Measurements from ENCODE around the gene RARA.
A peak's percentile ranks its signal among the peaks of the same experiment; 100 is the strongest.
"Not testable (repeated sequence)": the region's sequence is repeated elsewhere in the genome, so short reads cannot be mapped to it uniquely, and the experiment has no call there.

Gene RARA

GRCh38 chr17:40376541-40376940 lies 67.6 kb downstream of the RARA start:
- not testable (repeated sequence) for H3K27ac Mint-ChIP-seq, H3K27me3 Mint-ChIP-seq, H3K9me3 Mint-ChIP-seq, H3K36me3 Mint-ChIP-seq
- H3K4me1 Mint-ChIP-seq: peaks cover 23% of the 10 kb centered on the region
- peak overlapping the region; percentile 55 for H3K4me3 Mint-ChIP-seq

GRCh38 chr17:40377832-40378231 lies 68.9 kb downstream of the RARA start:
- Mint-ChIP-seq H3K9me3 (no peaks in the 10 kb centered on the region), H3K36me3 (no peaks in the 10 kb centered on the region), H3K4me1 (peaks cover 17% of the 10 kb centered on the region), H3K27me3 (no peaks in the 10 kb centered on the region), H3K27ac (no peak overlapping the region), H3K4me3 (no peak overlapping the region)

- Mint-ChIP-seq H3K27me3 (no peaks in the 10 kb centered on the region), H3K9me3 (no peaks in the 10 kb centered on the region), H3K4me3 (no peak overlapping the region), H3K4me1 (peaks cover 5% of the 10 kb centered on the region), H3K27ac (no peak overlapping the region), H3K36me3 (no peaks in the 10 kb centered on the region)
These were observed 70.0 kb downstream of the RARA start for GRCh38 chr17:40378966-40379365.

- no peak overlapping the region for H3K4me3 Mint-ChIP-seq
- H3K36me3 Mint-ChIP-seq: no peaks in the 10 kb centered on the region
- no peak overlapping the region for H3K27ac Mint-ChIP-seq
- no peaks in the 10 kb centered on the region for H3K4me1 Mint-ChIP-seq
- H3K27me3 Mint-ChIP-seq: no peaks in the 10 kb centered on the region
- H3K9me3 Mint-ChIP-seq: no peaks in the 10 kb centered on the region
These were observed 73.3 kb downstream of the RARA start for GRCh38 chr17:40382251-40382650.

- not testable (repeated sequence) for H3K36me3 Mint-ChIP-seq, H3K4me1 Mint-ChIP-seq, H3K4me3 Mint-ChIP-seq, H3K27ac Mint-ChIP-seq, H3K9me3 Mint-ChIP-seq, H3K27me3 Mint-ChIP-seq
These were observed 77.6 kb downstream of the RARA start for GRCh38 chr17:40386555-40386954.

- peaks cover 34% of the 10 kb centered on the region for H3K4me1 Mint-ChIP-seq
- no peak overlapping the region for H3K27ac Mint-ChIP-seq
- H3K36me3 Mint-ChIP-seq: no peaks in the 10 kb centered on the region
These were observed 90.2 kb downstream of the RARA start for GRCh38 chr17:40399185-40399584.

GRCh38 chr17:40402668-40403067 lies 93.7 kb downstream of the RARA start:
- no peaks in the 10 kb centered on the region for H3K9me3 Mint-ChIP-seq
- H3K36me3 Mint-ChIP-seq: no peaks in the 10 kb centered on the region
- H3K27ac Mint-ChIP-seq: no peak overlapping the region
- H3K4me3 Mint-ChIP-seq: peak overlapping the region; percentile 56
- H3K27me3 Mint-ChIP-seq: no peaks in the 10 kb centered on the region
- peaks cover 35% of the 10 kb centered on the region for H3K4me1 Mint-ChIP-seq

More at GRCh38 chr17:40399185-40399584, 90.2 kb downstream of the RARA start:
- Mint-ChIP-seq H3K27me3 (no peaks in the 10 kb centered on the region), H3K4me3 (no peak overlapping the region), H3K9me3 (no peaks in the 10 kb centered on the region)

GRCh38 chr17:40404003-40404402 lies 95.0 kb downstream of the RARA start:
- H3K27ac Mint-ChIP-seq: peak overlapping the region; percentile 35
- H3K36me3 Mint-ChIP-seq: no peaks in the 10 kb centered on the region
- H3K9me3 Mint-ChIP-seq: no peaks in the 10 kb centered on the region
- H3K4me1 Mint-ChIP-seq: peaks cover 35% of the 10 kb centered on the region
- H3K27me3 Mint-ChIP-seq: no peaks in the 10 kb centered on the region
- H3K4me3 Mint-ChIP-seq: no peak overlapping the region

Measured in activated naive CD4-positive, alpha-beta T cell treated with anti-CD3 and anti-CD28 coated beads, Interleukin-2, amount 50 U/mL, for 24 hours (primary cell).